Esophagus squamous epithelium (tissue), 4 donors: Measurements from ENCODE around the gene PDHX.
A peak's percentile ranks its signal among the peaks of the same experiment; 100 is the strongest.

Experiments used
- CTCF ChIP-seq, 6 experiments: fragments of 450-650 bp in 4 of 6; fragments of 200-600 bp in 2 of 6; sonication (generic) in 2 of 6; IDR thresholded peaks; one replicate each; pipeline ENCODE4 v1.5.1; 2016 to 2019; ENCODE audit warnings: antibody characterized with exemption in 6 of 6, mild to moderate bottlenecking in 4 of 6, moderate library complexity in 4 of 6
- POLR2A ChIP-seq, 4 donors: fragments of 450-650 bp; IDR thresholded peaks; one replicate each; pipeline ENCODE4 v1.6.1; 2017; ENCODE audit warnings: antibody characterized with exemption in 4 of 4, mild to moderate bottlenecking in 4 of 4, moderate library complexity in 3 of 4

- TF ChIP-seq CTCF (IDR thresholded peaks at IDR 0.05): peak in 1 of 6 experiments; percentile 9
- TF ChIP-seq POLR2A (IDR thresholded peaks at IDR 0.05): no peak
These were observed 23.7 kb downstream of the PDHX start for GRCh38 chr11:34940026-34940677.
